DMS79 (cell line): ENCODE data around the gene FOXN4.

Source experiments
- DNase-seq: peaks from one replicate; lab custom pipeline; 2025; lab: John Stamatoyannopoulos, UW

The FOXN4 gene

DNA sequence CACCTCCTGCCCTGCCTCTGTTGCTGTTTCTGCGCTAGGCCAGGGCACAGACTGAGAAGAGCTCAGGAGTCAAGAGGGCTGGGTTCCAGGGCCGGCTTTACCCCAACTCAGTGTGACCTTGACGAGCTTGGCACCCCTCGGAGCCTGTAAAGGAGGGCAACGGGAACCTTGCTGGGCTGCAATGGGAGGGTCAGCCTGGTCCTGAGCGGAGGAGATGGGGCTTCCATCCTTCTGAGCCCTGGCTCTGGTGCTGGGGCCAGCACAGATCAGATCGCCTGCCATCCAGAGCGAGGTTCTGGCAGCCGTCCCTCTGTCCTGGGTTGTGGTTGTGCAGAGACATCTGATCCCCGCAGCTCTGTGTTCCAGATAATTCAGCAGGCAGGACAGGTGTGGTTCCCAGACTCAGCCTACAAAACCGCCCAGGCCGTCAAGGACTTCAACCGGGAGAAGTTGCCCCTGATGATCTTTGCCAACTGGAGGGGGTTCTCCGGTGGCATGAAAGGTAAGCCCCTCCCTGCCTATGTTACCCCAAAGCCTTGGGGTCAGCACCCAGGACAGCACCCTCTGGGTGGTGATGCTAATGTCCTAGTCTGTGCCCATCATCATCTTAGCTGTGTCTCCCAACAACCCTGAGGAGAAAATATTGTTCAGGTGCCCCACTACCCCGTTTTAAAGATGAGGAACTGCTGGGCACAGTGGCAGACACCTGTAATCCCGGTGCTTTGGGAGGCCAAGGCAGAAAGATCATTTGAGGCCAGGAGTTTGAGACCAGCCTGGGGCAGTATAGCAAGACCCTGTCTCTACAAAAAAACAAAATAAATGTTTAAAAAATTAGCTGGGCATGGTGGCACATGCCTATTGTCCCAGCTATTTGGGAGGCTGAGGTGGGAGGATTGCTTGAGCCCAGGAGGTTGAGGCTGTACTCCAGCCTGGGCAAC, 50.2 kb downstream of the FOXN4 start:
- no peak for DNase-seq

DNA sequence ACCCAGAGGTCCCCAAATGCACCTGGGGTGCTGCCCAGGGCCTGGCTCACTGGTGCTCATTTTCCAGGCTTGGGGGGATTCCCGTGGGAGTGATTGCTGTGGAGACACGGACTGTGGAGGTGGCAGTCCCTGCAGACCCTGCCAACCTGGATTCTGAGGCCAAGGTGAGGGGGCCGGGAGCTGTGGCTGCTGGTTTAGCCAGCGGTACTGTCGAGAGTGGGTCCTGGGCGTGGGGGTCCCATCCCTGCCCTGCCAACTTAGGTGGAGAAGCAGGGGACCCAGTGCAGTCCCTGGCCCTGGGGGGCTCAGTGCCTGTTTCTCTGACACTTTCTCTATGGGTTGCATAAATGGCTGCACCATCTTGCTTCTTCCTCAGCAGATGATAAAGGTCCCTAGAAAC, 50.9 kb downstream of the FOXN4 start:
- DNase-seq = no peak

DNA sequence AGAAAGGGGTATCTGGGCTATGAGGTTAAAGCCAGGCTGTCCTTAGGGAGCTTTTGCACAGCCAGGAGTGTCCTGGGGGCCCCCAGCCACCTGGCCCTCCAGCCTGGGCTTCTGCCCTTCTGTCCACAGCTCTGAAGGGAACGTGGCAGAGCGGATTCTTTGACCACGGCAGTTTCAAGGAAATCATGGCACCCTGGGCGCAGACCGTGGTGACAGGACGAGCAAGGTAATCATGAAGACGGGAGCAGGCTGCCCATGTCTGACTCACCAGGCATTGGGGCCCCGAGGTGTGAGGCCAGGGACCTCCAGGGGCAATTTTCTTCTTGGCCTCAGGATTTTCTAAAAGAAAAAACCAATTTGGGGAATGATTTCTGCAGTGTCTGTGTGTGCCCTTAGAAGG, 53.1 kb downstream of the FOXN4 start:
- no peak for DNase-seq

DNA sequence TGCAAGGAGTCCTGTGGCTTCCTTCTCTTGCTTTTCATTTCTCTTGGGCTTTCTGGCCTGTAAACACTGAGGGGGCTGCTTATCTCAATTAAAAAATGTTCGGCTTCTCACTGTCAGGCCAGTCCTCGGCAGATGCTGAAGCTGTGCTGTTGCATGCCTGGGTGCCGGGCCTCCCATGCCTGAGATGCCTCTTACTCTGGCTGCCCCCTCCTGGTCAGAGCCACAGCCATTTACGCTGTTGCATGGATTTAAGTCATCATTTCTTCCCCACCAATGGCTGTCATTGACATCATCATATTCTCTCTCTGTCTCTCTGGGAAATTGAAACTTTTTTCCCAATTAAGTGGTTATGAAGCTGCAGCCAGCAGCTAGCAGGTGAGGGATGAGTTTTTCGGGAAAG, 53.7 kb downstream of the FOXN4 start:
- DNase-seq = no peak

DNA sequence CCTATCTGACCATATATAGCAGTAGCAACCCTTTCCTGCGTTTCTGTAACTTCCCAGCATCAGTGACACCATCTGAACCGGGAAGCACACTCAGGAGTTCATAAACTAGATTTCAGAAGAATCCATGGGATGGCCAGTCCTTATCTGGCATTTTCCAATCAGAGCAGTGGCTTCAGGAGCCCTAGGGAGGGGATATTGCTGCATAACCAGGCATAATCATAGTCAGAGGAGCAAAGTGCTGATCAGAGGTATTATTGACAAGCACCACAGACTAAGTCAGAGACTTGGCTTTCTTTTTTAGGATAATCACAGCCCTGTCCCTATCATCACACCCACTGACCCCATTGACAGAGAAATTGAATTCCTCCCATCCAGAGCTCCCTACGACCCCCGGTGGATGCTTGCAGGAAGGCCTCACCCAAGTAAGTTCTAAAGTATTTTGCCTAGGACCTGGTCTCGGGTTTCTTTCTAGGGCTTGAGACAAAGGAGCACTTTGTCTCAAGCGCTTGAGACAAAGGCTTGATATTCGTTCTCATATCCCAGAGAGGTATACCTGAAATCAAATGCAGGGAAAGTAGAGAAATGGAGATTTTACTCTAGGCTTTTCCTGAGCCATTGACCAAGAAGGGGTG, 55.1 kb downstream of the FOXN4 start:
- no peak for DNase-seq

DNA sequence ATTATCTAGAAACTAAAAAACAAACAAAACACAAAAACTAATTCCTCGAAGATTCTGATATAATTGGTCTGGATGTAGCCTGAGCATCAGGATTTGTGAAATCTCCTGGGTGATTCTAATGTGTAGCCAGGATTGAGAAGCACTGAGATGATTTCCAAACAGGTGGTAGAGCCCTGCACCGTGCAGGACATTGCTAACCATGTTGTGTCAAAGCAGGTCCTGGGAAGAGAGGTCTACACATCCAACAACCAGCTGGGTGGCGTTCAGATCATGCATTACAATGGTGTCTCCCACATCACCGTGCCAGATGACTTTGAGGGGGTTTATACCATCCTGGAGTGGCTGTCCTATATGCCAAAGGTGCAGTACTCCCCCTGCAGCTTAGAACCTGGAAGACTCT, 56.3 kb downstream of the FOXN4 start:
- DNase-seq = no peak

DNA sequence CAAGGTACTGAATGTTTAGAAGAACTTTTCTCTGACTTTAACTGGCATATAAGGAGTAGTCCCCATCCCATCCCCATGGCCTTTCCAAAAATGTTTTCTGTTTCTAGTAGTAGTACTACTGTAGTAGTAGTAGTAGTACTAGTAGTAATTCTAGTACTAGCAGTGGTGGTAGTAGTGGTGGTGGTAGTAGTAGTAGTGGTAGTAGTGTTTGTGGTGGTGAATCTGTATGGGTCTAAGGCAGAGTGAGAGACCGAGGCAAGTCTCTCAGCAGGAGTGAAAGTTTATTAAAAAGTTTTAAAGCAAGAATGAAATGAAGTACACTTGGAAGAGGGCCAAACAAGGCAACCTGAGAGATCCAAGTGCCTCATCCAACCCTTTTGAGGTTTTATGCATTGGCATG, 58.6 kb downstream of the FOXN4 start:
- DNase-seq = no peak

DNA sequence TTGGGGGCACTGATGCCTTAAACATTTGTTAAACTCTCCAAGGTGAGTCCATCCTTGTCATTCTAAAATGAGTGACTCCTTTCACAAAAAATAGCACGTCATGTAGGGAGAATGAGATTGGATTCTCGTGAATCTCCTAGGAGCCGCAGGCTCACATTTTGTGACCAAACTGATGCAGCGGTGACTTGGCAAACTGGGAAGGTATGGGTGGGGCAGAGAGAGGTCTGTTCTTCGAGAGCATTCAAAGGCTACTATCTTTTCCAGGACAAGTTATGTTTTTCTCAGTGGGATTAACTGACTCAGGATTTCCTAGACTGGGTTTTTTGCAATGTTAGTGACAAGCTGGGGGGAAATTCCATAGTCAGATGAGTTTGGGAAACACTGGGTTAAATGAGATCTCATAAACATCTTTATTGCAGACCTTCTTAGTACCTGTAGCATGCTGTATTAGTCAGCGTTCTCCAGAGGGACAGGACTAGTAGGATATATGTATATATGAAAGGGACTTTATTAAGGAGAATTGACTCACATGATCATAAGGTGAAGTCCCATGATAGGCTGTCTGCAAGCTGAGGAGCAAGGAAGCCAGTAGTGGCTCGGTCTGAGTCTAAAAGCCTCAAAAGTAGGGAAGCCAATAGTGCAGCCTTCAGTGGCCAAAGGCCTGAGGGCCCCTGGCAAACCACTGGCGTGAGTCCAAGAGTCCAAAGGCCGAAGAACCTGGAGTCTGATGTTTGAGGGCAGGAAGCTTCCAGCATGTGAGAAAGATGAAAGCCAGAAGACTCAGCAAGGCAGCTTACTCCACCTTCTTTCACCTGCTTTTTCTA, 61.0 kb downstream of the FOXN4 start:
- DNase-seq = no peak

DNA sequence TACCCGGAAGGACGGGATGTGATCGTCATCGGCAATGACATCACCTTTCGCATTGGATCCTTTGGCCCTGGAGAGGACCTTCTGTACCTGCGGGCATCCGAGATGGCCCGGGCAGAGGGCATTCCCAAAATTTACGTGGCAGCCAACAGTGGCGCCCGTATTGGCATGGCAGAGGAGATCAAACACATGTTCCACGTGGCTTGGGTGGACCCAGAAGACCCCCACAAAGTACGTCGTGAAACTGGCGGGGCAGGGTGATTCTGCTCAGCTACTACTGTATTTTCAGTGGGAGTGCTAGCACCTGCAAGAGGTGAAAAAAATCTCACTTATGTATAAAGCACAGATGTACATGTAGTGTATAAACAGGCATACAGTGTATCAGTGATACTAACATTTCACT, 62.9 kb downstream of the FOXN4 start:
- no peak for DNase-seq

DNA sequence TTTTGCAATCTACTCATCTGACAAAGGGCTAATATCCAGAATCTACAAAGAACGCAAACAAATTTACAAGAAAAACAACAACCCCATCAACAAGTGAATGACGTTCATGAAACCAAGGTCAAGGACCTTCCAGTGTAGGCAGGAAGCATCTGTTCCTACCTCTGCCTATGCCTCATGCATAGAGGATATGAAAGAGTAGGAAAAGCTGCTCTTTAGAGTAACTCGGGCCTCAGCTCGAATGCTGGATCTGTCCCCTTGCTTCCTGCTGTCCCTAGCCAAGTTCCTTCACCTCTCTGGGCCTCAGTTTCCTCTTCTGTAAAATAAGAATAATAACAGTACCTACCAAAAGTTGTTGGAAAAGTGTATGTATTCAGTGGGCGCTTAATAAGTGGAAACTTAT, 65.0 kb downstream of the FOXN4 start:
- DNase-seq = no peak

DNA sequence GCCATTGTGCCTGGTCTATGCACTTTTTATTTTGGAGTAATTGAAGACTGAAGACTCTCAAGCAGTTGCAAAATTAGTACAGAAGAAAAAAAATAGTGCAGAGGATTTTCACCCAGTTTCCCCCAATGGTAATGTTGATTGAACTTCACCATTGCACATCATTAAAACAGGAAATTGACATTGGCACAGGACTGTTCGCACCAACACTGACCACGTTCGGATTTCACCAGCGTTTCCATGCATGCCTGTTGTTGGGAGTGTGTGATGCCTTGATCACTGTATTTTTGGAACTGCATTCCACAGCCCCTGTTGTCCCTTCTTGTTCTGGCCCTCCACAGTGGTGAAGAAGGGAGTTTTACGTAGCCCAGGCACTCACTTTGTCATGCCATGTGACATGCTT, 67.1 kb downstream of the FOXN4 start:
- no peak for DNase-seq

DNA sequence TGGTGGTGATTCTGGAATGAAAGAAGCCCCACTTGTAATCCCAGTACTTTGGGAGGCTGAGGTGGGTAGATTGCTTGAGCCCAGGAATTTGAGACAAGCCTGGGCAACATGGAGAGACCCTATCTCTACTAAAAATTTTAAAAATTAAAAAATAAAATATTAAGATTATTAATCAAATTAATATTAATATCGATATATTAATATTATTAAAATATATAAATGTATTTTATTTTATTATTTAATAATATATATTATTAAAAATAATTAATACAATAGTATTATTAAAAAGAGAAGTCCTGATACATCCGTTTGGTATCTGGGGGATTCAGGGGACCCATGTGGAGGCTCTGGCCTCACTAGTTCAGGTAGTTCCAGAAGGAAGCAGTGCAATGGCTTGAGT, 68.7 kb downstream of the FOXN4 start:
- no peak for DNase-seq

DNA sequence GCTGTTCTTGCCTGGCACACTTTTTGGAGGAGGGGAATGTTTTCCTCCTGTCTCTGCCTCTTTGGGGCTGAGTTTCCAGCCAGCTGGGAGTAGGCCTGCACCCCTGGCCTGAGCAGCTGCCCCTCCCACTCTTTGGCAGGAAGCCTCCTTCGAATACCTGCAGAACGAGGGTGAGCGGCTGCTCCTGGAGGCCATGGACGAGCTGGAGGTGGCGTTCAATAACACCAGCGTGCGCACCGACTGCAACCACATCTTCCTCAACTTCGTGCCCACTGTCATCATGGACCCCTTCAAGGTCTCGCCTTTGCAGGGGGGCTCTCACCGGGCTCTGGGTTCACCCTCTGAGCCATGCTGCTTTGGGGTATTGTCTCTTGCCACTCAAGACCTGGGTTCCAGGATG, 69.4 kb downstream of the FOXN4 start:
- DNase-seq = no peak

DNA sequence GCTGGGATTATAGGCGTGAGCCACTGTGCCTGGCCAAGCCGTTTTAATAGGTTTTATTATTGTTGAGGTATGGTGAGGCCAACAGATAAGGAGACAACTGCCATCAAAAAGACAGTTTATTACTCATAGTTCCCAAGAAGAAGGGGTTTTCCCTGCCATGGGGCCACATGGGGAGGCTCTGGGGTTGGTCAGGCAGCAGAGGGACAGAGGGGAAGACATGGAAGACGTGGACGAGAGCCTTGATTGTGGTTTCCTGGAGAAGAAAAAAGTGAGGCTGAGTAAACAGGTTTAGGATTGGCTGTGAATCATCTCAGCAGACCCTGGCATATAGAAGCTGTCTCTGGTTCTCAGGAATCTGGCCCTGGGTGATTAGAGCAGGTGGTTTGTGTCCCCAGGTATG, 69.9 kb downstream of the FOXN4 start:
- DNase-seq = no peak

DNA sequence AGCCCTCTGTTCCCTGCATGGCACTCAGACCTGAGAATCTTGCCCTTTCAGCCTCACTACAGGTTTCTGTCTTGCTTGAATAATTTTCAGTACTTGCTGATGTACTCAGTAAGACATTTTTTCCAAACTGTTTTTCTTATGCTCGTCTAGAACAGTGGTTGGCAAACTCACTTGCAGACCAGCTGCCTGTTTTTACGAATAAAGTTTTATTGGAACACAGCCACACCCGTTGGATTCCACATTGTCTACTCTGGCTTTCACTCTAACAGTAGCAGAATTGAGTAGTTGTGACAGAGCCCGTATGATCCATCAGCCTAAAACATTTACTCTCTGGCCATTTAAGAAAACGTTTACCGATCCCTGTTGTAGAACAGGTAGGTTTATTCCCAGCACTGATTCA, 72.8 kb downstream of the FOXN4 start:
- no peak for DNase-seq

DNA sequence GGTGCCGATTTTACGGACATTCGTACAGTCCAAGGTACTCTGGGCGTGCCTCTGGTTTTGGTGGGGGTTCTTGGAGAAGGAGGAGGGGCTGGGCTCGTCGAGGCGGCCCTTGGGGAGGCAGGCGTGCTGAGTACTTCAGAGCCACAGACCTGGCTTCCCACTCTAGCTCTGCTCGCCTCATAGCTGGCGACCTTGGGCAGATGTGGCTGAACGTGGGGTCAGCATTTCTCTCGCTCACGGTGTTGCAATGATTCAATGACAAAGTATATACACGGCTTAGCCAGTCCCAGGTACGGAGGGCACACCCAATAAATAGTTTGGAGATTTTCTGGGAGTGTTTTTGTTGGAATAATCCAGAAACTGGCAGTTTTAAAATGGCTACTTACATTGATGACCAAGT, 75.1 kb downstream of the FOXN4 start:
- DNase-seq = no peak

DNA sequence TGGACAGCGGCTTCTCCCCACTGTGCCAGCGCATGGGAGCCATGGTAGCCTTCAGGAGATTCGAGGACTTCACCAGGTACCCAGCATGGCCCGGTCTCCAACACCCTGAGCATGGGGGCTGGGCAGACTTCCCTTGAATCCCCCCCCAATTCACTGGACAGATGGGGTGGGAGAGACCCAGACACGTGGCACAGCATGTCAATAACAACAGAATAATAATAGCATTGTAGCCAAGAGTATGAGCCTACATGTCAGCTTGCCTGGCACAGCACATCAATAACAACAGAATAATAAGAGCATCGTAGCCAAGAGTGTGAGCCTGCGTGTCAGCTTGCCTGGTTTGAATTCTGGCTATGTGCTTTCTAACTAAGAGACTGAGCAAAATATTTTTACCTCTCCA, 76.4 kb downstream of the FOXN4 start:
- DNase-seq = no peak

DNA sequence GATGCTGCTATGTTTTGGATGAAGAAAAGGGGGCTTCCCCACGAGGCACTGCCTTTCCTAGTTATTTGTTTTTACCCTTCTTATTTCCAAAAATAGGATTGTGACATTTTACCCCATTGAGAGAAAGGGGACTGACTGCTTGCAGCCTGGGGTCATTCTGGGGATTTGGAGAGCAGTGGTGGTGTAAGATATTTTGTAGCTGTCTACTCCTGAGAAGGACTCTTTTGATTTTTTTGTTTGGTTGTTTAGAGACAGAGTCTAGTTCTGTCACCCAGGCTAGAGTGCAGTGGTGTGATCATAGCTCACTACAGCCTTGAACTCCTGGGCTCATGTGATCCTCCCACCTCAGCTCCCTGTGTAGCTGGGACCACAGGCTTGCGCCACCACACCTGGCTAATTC, 78.9 kb downstream of the FOXN4 start:
- no peak for DNase-seq

DNA sequence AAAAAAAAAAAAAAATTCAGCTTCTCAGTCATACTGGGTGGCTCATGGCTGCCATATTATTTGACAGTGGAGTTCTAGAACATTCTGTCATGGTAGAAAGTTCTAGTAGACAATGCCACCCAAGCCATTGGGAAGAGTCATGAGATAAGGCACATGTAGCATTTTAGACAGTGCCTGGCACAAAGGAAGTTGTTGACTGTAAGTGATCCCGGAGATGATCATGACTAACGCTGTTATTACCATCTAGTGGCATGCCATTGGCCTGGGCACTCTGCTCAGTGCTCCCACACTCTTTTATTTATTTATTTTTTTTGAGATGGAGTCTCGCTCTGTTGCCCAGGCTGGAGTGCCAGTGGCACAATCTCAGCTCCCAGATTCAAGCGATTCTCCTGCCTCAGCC, 80.4 kb downstream of the FOXN4 start:
- DNase-seq = no peak
